ES-I3 (cell line): ENCODE data around the gene CDK6.

ENCODE experiments used
- H3K36me3 ChIP-seq: 2 replicates; pipeline ENCODE4 v1.6.1; 2013; ENCODE audit warnings: mild to moderate bottlenecking, low read length, control low read depth, moderate library complexity; ENCODE audit not compliant: insufficient read depth
- H3K4me1 ChIP-seq: 2 replicates; pipeline ENCODE4 v1.6.1; 2013; ENCODE audit warnings: mild to moderate bottlenecking, control low read depth, low read length; ENCODE audit not compliant: insufficient read depth
- H3K9ac ChIP-seq: 2 replicates; pipeline ENCODE4 v1.6.1; 2013; ENCODE audit warnings: low read depth, mild to moderate bottlenecking, low read length, moderate library complexity
- H3K9me3 ChIP-seq: 2 replicates; pipeline ENCODE4 v1.6.1; 2013; ENCODE audit warnings: mild to moderate bottlenecking, low read length, moderate library complexity; ENCODE audit not compliant: control insufficient read depth, insufficient read depth

CDK6 gene

GRCh38 chr7:92725161-92725925, 111.0 kb downstream of the CDK6 start:
- Histone ChIP-seq H3K9me3 (no peaks in the 10 kb centered on the region), H3K4me1 (peaks cover 21% of the 10 kb centered on the region), H3K9ac (no peak overlapping the region), H3K36me3 (no peaks in the 10 kb centered on the region; the same call in 1 of the 2 replicates)

GRCh38 chr7:92723943-92724342, 112.4 kb downstream of the CDK6 start:
- Histone ChIP-seq H3K9ac (no peak overlapping the region), H3K4me1 (peaks cover 21% of the 10 kb centered on the region), H3K9me3 (no peaks in the 10 kb centered on the region), H3K36me3 (no peaks in the 10 kb centered on the region; the same call in 1 of the 2 replicates)

- Histone ChIP-seq H3K36me3 (no peaks in the 10 kb centered on the region; the same call in 1 of the 2 replicates), H3K9ac (no peak overlapping the region), H3K9me3 (no peaks in the 10 kb centered on the region), H3K4me1 (peaks cover 21% of the 10 kb centered on the region)
Observed at GRCh38 chr7:92723205-92723604, 113.2 kb downstream of the CDK6 start.

GRCh38 chr7:92722541-92722940, 113.8 kb downstream of the CDK6 start:
- H3K36me3 ChIP-seq, result no peaks in the 10 kb centered on the region; the same call in 1 of the 2 replicates
- no peak overlapping the region for H3K9ac ChIP-seq
- H3K4me1 ChIP-seq, result peaks cover 21% of the 10 kb centered on the region
- no peaks in the 10 kb centered on the region for H3K9me3 ChIP-seq

- Histone ChIP-seq H3K4me1 (peaks cover 21% of the 10 kb centered on the region), H3K9me3 (no peaks in the 10 kb centered on the region), H3K9ac (no peak overlapping the region), H3K36me3 (no peaks in the 10 kb centered on the region; the same call in 1 of the 2 replicates)
Observed at GRCh38 chr7:92720604-92721350, 115.6 kb downstream of the CDK6 start.

DNA sequence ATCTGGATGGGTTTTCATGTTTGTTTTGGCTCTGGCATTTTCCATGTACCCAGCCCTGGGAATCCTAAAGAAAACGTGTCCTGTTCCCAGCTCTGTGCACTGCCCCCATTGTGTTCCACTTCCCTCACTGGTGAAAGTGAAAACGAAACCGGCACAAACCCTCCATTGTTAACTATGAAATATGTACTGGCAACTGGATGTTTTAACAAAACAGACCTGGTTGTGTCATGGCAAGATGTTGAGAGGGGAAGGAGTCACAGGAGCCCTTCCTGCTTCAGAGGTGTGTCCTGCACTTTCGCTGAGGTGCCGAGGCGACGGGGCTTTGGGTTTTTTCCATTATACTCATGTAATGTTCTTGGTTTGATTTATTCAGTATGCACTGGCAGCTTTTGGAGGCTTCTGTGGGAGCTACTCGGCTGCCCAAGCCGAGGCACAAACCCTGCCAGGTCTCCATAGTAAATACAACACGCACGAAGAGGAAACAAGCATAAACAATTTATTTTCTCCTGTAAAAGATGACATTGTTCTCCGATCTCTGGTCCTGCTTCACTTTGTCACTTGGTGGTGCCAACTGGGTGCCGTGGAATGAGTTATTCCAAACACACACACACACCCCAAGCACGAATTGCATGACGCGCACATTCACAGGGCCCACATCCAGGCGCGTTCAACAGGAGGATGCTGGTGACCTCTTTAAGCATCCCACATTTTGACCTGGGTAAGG, 118.2 kb downstream of the CDK6 start:
- Histone ChIP-seq H3K9ac (no peak overlapping the region), H3K9me3 (no peaks in the 10 kb centered on the region), H3K36me3 (no peaks in the 10 kb centered on the region), H3K4me1 (0 out of 2 replicates have a peak, but pooled peaks cover 2% of the 10 kb centered on the region)

- Histone ChIP-seq H3K4me1 (no peaks in the 10 kb centered on the region), H3K9ac (no peak overlapping the region), H3K9me3 (no peaks in the 10 kb centered on the region), H3K36me3 (no peaks in the 10 kb centered on the region)
Observed at GRCh38 chr7:92717623-92717992, 118.8 kb downstream of the CDK6 start.

- H3K9me3 ChIP-seq, result no peaks in the 10 kb centered on the region
- H3K36me3 ChIP-seq, result no peaks in the 10 kb centered on the region
- no peak overlapping the region for H3K9ac ChIP-seq
Observed at GRCh38 chr7:92716825-92717580, 119.4 kb downstream of the CDK6 start.

DNA sequence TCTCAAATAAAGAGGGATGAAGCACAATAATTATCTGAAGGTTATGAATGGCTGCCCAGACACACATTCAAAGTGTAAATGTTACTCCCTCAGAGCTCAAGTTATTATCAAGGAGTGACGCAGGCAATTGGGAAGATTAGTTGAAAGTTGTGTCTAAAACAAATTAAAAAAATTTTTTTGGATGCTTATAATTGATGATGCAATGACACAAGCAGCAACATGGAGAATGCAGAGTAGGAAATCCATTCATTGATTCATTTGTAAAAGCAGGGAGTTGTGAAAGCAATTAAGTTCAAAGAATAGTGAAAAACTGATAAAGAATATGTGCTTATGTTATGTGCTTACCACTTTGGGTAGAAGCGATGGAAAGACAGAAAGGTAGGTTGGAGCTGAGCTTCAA, 120.4 kb downstream of the CDK6 start:
- H3K4me1 ChIP-seq, result no peaks in the 10 kb centered on the region
- no peak overlapping the region for H3K9ac ChIP-seq
- no peaks in the 10 kb centered on the region for H3K36me3 ChIP-seq

More at GRCh38 chr7:92716825-92717580, 119.4 kb downstream of the CDK6 start:
- H3K4me1 ChIP-seq, result no peaks in the 10 kb centered on the region

GRCh38 chr7:92714767-92715166, 121.6 kb downstream of the CDK6 start:
- H3K9ac ChIP-seq, result no peak overlapping the region
- H3K9me3 ChIP-seq, result no peaks in the 10 kb centered on the region
- H3K4me1 ChIP-seq, result no peaks in the 10 kb centered on the region
- H3K36me3 ChIP-seq, result no peaks in the 10 kb centered on the region

More for the DNA sequence above, 120.4 kb downstream of the CDK6 start:
- no peaks in the 10 kb centered on the region for H3K9me3 ChIP-seq

DNA sequence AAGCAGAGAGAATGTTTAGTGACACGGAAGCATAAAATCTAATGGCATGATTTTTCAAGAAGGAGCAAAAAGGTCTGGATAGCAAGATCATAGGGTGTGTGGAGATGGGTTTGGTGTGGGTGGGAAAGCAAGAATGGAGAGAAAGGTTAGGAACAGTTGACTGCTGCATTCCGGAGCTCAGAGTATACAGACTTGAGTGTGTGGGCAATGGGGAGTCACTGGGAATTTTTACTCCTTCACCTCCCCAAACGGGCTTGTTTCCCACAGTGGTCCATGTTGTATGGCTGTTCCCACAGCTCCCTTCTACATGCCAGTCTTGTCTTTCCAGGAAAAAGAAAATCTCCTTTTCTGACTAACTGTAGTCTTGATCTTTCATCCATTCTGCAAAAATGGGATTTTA, 122.1 kb downstream of the CDK6 start:
- H3K36me3 ChIP-seq, result no peaks in the 10 kb centered on the region
- H3K9ac ChIP-seq, result no peak overlapping the region
- no peaks in the 10 kb centered on the region for H3K4me1 ChIP-seq
- H3K9me3 ChIP-seq, result no peaks in the 10 kb centered on the region

DNA sequence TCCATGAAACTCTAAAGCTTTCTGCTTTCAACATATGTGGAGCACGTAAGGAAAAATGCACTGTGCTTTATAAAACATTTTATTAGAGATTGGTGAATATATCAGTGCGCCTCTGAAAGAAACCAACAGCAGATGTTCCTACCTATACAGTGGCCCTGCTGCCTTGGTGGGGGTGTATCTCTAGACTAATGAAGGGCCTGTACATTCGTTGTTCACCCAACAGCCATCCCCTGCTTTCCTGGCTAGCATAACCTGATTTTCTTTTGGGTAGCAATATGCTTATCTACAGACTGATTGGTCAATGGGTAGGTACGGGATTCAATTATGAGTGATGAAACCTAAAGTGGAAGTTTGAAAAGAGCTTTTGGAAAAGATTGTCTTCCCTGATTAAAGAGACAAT, 126.5 kb downstream of the CDK6 start:
- no peak overlapping the region for H3K9ac ChIP-seq
- H3K9me3 ChIP-seq, result 0 out of 2 replicates have a peak, but pooled peaks cover 6% of the 10 kb centered on the region
- H3K4me1 ChIP-seq, result no peaks in the 10 kb centered on the region
- no peaks in the 10 kb centered on the region for H3K36me3 ChIP-seq

GRCh38 chr7:92709150-92709549, 127.2 kb downstream of the CDK6 start:
- Histone ChIP-seq H3K4me1 (no peaks in the 10 kb centered on the region), H3K9me3 (0 out of 2 replicates have a peak, but pooled peaks cover 7% of the 10 kb centered on the region), H3K36me3 (no peaks in the 10 kb centered on the region), H3K9ac (no peak overlapping the region)
